ENCODE measurements around the gene YIPF1.
"Not testable (repeated sequence)": the region's sequence is repeated elsewhere in the genome, so short reads cannot be mapped to it uniquely, and the experiment has no call there.

YIPF1 gene

DNA sequence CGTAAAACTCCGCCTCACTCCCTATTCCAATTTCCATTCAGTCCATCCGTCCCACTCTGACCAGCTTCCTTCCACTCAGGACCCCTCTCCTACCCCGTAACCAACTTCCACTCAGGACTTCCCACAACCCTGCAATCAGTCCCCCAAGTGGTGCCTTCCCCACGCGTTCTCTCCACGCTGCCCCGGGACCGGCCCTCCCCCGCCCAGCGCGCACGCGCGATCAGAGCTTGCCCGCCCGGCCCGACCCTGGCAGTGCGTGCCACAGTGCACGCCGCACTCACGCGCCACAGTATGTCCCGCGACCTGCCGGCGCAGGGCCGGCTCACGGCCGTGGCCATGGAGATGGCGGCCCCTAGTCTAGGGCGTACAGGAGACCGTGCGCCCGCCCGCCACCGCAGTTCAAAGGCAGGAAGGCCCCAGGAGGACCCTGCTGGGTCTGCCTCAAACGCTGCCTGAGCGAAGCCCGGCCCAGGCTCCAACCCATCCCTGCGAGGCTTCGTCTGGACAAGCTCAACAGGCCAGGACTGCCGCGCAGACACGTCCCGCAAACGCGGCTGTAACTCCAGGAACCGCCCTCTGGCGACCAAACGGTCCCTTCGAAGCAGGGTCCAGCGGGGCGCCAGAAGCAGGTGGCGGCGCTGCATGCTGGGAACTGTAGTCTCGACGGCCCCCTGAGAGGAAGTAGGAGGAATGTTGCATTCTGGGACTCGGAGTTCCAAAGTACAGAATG, 51.5 kb downstream of the YIPF1 start, which contains the start of gene NDC1:
Gene NDC1, minus strand, starts transcription at position 373 of the 730 bp plus-strand sequence. Its CDS starts 35 bp downstream, at position 338.
- DNase-seq: peak; percentile 95

DNA sequence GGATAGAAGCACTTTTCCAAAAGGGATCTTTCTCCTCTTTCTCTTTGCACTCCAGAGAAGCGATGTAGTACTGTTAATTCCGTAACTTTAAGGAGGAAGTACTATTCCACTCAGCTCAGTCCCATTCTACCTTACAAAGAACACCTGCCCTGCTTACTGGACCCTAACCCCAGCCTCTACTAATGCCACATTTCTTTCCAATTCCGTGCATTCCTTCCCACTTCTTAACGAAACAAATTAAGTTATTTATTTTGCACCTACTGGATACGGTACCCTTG, 52.0 kb downstream of the YIPF1 start:
- DNase-seq: no peak

DNA sequence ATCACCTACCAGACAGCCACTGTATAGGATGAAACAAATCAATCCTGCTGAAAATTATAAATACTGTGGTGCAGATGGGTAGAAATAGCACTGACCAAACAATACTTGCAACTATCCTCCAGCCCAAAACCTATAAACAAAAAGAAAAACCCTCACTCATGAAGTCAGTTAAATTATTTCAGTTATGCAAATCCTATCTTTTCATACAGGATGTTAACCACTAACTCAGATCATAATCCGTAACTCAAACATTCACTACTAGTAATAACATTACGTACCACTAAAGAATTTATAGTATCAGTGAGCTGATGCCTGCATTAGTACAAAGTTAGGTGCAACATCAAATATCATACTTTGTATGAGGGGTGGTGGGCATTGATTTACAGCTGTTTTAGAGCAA, 54.1 kb downstream of the YIPF1 start:
- DNase-seq: peak; percentile 13

DNA sequence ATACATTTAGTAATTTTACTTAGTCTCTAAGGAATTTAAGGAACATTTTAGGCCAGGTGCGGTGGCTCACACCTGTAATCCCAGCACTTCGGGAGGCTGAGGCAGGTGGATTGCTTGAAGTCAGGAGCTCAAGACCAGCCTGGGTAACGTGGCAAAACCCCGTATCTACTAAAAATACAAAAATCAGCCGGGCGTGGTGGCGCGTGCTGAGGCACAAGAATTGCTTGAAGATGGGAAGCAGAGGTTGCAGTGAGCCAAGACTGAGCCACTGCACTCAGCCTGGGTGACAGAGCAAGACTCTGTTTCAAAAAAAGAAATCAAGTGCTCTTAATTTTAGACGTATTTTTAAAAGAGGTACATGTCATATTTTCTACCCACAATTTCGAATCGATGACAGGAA, 54.8 kb downstream of the YIPF1 start:
- no peak for DNase-seq

DNA sequence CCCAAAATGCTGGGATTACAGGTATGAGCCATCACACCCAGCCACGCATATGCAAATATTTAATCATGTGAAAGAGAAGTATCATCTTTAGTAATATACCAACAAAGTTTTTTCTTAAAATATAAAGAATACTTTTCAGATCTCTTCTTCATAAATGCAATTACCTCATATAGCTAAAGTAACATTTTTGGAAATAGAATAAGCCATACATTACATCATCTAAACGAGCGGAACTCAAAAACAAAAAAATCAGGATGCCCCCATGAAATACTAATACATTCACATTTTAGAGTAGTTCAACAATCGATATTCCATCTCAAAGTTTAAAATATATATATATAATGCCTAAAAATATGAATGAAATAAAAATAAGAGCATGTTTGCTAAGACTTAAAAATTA, 56.2 kb downstream of the YIPF1 start:
- no peak for DNase-seq

DNA sequence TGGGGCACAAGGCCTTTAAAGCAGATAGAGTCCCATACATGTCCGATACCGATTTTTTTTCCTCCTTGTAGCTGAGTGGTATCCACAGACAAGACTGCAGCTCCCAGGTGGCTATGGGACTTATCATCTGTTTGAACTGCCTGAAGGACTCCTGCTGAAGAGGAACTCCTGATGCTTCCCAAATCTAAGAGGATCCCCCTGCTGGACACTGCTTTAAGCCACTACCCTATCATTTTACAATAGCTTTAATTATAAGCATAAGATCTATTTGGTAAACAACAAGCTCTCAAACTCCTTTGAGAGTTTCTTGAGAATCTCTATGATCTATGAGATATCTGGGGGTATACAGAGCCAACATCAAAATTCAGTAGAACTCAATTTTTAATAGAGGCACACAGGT, 63.2 kb downstream of the YIPF1 start:
- no peak for DNase-seq

DNA sequence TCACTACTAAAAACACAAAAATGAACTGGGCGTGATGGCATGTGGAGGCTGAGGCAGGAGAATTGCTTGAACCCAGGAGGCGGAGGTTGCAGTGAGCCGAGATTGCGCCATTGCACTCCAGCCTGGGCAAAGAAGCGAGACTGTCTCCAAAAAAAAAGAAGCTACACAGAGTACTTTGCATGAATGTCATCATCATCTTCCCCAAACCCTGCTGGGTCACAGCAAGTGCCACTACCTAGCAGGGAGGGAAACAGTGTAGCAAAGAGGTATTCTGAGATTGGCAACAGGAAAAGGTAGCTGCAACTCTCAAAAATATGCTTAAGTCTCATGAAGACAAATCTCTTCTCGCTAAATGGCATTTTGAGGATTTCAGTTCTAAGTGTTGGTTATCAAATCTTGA, 64.3 kb downstream of the YIPF1 start:
- DNase-seq: no peak

DNA sequence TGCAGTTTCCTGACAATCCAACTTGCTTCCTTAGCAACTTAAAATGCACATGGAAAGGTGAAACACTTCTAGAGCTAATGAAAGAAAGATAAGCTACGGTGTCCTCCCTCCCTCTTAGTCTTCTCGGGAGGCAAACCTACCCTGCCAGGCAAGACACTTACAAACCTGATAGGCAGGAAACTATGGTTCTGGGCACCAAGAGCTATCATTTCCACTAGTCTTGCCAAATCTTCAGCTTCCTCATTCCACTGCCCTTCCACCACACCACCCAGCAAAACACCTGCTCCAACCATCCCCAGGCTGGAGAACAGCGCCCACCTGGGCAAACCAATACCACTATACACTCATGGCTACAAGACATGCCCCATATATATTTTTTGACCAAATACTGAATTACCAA, 66.7 kb downstream of the YIPF1 start:
- DNase-seq: no peak

DNA sequence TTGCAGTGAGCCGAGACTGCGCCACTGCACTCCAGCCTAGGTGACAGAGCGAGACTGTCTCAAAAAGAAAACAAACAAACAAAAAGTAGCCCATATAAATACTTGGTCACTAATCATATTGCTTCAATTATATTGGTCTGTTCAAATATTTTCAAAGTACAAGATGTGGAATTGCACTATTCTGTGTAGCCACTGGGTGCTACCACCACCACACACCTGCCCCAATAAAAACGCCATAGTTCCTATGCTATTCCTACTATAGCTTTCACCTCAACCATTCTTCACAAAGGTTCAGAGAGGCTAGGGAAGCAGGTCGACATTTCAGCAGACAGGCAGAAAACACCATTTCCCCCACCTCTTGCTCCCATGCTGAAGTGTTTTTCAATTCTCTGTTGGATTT, 68.2 kb downstream of the YIPF1 start:
- DNase-seq: no peak

DNA sequence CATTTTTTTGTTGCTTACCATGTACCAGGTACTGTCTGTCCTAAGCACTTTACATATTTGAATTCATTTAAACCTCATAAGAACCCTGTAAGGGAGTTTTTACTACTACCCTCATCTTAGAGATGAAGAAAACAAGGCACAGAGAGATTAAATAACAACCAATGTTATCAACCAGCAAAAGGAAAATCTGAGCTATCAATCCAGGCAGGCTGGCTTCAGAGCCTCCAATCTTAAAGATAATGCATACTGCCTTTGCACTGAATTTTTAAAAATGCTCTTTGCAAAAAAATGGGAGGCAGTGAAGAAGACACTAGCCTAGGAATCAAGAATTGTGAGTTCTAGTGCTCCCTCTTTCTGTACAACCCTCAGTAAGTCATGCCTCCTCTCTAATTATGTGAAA, 70.2 kb downstream of the YIPF1 start:
- no peak for DNase-seq

DNA sequence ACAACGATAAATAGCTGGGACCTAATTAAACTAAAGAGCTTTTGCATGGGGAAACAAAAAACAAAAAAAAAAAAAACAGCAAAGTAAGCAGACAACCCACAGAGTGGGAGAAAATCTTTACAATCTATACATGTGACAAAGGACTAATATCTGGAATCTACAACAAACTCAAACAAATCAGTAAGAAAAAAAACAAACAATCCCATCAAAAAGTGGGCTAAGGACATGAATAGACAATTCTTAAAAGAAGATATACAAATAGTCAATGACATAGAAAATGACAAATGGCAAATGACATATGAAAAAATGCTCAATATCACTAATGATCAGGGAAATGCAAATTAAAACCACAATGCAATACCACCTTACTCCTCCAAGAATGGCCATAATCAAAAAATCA, 73.0 kb downstream of the YIPF1 start:
- DNase-seq: not testable (repeated sequence)

DNA sequence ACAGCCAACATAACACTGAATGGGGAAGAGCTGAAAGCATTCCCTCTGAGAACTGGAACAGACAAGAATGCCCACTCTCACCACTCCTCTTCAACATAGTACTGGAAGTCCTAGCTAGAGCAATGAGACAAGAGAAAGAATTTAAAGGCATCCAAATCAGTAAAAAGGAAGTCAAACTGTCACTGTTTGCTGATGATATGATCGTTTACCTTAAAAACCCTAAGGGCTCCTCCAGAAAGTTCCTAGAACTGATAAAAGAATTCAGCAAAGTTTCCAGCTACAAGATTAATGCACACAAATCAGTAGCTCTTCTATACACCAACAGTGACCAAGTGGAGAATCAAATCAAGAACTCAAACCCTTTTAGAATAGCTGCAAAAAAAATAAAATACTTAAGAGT, 74.1 kb downstream of the YIPF1 start:
- DNase-seq: not testable (repeated sequence)

DNA sequence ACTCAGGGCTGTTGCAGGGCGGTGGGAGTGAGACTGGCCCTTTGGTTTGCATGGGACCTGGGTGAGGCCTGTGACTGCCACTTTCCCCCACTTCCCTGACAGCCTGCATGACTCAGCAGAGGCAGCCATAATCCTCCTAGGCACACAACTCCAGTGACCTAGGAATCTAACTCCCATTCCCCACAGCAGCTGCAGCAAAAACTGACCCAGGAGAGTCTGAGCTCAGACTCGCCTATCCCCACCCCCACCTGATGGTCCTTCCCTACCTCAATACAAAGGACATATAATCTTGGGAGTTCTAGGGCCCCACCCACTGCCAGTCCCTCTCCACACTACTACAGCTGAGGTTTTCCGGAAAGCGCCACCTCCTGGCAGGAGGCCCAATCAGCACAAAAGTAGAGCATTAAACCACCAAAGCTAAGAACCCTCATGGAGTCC, 78.2 kb downstream of the YIPF1 start:
- DNase-seq: no peak

DNA sequence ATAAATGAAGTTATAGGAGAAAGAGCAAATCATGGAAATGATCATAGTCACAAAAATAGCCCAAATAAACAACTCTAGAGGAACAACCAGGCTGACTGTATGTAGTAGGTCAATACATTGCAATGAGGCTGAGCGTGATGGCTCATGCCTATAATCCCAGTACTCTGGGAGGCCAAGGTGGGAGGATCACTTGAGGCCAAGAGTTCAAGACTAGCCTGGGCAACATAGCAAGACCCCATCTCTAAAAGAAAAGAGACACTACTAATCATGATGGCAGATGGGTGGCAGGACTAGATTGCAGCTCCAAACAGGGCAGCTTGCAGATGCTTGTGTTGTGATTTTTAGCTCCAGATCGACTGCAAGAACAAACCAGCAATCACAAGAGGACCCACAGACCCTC, 79.1 kb downstream of the YIPF1 start:
- DNase-seq: no peak

DNA sequence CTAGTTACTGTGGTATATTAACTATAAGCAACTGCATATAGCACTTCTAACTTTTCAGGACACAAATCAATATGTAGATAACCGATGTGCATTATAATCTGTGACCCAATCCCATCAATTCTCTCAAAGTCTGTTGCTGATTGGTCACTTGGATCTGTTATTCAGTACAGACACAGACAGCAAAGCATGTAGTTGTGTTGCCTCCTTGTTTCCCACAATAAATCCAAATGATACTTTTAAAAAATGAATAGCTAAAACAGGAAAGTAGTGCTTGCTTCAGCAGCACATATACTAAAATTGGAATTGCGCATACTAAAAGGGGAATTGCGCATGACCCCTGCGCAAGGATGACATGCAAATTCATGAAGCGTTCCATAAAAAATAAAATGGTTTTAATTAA, 79.6 kb downstream of the YIPF1 start:
- DNase-seq: no peak

DNA sequence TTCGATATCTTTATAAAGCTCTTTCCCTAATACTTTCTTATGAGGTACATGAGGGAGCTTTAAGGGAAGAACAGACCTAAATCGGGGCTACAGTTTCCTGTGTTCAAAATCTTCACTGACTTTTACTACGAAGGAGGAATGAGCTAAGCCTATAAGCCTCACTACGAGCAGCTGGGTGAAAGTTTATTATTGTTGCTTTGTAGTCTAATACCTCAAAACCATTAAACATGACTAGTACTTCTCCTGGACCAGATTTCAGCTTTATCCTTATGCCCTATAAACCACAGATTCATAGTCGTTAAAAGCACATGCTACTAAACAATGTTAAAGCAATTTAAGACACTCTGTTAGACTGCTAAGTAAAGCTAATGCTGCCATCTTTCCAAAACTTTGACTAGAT, 81.7 kb downstream of the YIPF1 start:
- DNase-seq: peak; percentile 42

DNA sequence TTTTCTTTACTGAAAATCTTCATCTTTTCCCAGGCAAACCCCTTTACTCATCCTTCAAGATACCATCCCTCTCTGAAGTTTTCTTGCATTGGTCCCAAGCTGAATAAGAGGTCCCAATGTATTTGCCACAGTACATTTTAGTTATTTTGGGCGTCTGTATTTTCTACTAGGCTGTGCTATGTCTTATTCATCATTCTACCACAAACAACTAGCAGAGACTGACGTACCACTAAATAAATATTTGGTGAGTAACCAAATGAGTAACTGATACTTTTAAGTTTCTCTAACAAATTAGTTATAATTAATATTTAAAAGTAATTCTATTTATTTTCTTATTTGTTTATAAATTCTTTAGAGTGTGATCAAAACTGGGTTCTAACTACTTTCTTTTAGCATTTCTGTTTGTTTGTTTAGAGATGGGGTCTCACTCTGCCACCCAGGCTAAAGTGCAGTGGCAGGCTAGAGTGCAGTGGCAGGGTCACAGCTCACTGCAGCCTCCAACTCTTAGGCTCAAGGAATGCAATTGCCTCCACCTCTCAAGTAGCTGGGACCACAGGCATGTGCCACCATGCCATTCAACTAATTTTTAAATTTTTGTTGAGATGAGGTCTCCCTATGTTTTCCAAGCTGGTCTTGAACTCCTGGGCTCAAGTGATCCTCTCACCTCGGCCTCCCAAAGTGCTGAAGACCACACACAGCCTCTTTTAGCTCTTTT, 84.6 kb downstream of the YIPF1 start:
- no peak for DNase-seq

DNA sequence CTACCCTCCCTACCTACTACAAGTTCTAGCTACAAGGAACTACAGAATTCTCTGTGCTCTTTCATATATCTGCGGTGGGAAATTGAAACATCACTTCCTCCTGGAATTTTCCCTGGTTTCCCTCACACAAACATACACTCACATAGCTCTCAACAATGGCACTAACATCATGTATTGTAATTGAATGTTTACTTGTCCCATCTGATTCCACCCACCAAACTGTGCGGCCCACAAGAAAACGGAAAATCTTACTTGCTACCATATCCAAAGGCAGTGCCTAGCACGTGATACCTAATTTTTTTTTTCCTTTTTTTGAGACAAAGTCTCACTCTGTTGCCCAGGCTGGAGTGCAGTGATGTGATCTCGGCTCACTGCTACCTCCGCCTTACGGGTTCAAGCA, 85.4 kb downstream of the YIPF1 start:
- no peak for DNase-seq

All from fibroblast of skin of right quadriceps (primary cell).